GM12891 (cell line): ENCODE data around the gene L2HGDH.

Experiments used
- PAX5 ChIP-seq: IDR thresholded peaks from 2 replicates; pipeline ENCODE4 v1.6.1; 2011; ENCODE audit warnings: low read length, moderate library complexity, mild to moderate bottlenecking; ENCODE audit not compliant: insufficient read depth, severe bottlenecking
- POLR2A ChIP-seq: IDR thresholded peaks from 2 replicates; pipeline ENCODE4 v1.6.1; 2011; ENCODE audit warnings: low read depth, low read length, control low read depth
- POLR2AphosphoS5 ChIP-seq: IDR thresholded peaks from 2 replicates; pipeline ENCODE4 v1.6.1; 2011; ENCODE audit warnings: low read depth, low read length, control low read depth
- POU2F2 ChIP-seq: IDR thresholded peaks from 2 replicates; pipeline ENCODE4 v1.6.1; 2011; ENCODE audit warnings: low read depth, mild to moderate bottlenecking, control low read depth, low read length, moderate library complexity
- SPI1 ChIP-seq: IDR thresholded peaks from 2 replicates; pipeline ENCODE4 v1.6.1; 2011; ENCODE audit warnings: low read depth, low read length, control low read depth
- TAF1 ChIP-seq: IDR thresholded peaks from 2 replicates; pipeline ENCODE4 v1.6.1; 2011; ENCODE audit warnings: low read depth, low read length, control low read depth

DNA sequence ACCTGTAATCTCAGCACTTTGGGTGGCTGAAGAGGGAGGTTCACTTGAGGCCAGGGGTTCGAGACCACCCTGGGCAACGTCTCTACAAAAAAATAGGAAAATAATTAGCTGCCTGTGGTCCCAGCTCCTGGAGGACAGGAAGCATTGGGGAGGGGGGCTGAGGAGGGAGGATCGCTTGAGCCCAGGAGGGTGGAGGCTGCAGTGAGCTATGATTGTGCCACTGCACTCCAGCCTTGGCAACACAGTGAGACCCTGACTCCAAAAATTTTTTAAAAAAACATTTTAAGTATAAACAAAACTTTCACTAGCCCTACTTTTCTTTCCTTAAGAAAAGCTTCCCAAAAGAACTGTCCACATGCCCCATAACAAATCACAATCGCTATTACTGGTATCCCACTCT is 1.6 kb downstream of the L2HGDH start:
- TF ChIP-seq POU2F2 (no peak), POLR2AphosphoS5 (no peak), POLR2A (no peak), TAF1 (no peak), SPI1 (no peak), PAX5 (no peak)
